A673 (cell line): ENCODE results near the gene TENM4.

Source experiments
- EZH2 ChIP-seq: fragments of 200-600 bp; sonication (generic); IDR thresholded peaks from 2 replicates; pipeline ENCODE4 v1.6.1; 2017; ENCODE audit warnings: borderline replicate concordance, low read depth, mild to moderate bottlenecking, mixed read lengths, antibody characterized with exemption, low read length; ENCODE audit not compliant: poor library complexity, severe bottlenecking
- TF ChIP-seq, protein P1 (sequence below): fragments of 300-800, 200-600 bp; sonication (generic); conservative IDR thresholded peaks from 2 replicates; pipeline ENCODE4 v1.5.1; 2017; ENCODE audit warnings: low read depth, mild to moderate bottlenecking, antibody characterized with exemption, low read length, moderate library complexity, mixed read lengths

DNA sequence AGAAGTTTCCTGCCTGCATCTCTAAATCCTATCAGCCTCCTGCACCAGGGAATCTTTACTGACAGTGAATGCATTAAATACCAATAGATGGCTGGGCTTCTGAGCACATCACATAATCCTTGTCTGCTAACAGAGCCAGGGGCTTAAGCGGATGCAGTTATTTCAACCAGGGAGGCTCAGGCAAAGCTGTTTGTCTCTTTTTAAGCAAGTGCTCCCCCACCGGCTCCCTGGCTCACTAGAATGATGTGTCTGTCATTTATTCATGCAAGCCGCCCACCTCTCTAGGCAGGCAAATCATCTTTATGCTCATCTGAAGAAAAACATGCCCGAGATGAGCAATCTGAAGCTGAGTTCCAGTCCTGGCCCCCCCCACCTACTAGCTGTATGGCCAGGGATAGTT lies 182.3 kb downstream of the TENM4 start:
- TF ChIP-seq, protein P1, sequence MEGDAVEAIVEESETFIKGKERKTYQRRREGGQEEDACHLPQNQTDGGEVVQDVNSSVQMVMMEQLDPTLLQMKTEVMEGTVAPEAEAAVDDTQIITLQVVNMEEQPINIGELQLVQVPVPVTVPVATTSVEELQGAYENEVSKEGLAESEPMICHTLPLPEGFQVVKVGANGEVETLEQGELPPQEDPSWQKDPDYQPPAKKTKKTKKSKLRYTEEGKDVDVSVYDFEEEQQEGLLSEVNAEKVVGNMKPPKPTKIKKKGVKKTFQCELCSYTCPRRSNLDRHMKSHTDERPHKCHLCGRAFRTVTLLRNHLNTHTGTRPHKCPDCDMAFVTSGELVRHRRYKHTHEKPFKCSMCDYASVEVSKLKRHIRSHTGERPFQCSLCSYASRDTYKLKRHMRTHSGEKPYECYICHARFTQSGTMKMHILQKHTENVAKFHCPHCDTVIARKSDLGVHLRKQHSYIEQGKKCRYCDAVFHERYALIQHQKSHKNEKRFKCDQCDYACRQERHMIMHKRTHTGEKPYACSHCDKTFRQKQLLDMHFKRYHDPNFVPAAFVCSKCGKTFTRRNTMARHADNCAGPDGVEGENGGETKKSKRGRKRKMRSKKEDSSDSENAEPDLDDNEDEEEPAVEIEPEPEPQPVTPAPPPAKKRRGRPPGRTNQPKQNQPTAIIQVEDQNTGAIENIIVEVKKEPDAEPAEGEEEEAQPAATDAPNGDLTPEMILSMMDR = no peak
- TF ChIP-seq EZH2 = no peak
